Activated T-cell treated with anti-CD3 and anti-CD28 coated beads for 1 hour (primary cell): ENCODE measurements around the gene EMID1.
"Not testable (repeated sequence)": the region's sequence is repeated elsewhere in the genome, so short reads cannot be mapped to it uniquely, and the experiment has no call there.

Experiments used
- DNase-seq: peaks from one replicate; pipeline ENCODE4 v3.0.0-alpha.2; 2020; ENCODE audit warnings: low read depth

EMID1 gene

DNA sequence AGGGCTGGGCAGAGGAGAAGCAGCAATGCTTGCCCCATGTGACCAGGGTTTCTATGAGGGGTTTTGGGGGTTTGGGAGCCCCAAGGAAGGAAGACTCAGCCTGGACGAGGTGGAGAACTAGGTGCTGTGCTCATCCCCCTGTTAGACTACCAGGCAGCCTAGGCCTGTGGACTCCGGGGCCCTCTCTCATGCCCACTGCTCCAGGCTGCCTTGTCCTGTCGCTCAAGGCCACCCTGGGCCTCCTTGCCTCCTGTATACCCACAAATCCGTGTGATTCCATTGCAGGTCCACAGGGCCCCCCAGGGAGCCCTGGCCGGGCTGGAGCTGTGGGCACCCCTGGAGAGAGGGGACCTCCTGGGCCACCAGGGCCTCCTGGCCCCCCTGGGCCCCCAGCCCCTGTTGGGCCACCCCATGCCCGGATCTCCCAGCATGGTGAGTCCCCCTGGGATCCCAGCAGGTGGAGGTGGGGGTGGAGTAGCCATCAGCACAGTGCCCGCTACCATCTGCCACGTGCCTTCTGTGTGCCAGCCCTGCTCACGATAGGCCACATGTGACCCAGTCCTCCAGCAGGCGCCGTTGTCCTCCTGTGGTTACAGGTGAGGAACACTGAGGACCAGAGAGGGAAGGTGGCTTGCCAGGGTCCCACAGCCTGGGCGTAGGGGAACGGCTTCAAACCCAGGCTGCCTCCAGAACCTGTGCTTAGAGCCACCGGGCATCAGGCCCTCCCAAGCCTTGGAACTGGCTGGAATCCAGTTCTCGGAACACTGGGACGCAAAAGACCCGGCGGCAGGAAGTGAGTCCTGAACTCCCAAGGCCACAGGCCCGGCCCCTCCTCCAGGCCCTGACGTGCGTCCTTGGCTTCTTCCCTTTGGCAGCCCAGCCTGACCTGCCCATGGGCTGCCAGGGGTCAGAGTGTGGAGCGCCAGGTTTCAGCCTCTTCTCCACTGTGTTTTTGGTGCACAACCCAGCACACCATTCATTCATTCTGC, 26.6 kb downstream of the EMID1 start:
- DNase-seq: no peak

DNA sequence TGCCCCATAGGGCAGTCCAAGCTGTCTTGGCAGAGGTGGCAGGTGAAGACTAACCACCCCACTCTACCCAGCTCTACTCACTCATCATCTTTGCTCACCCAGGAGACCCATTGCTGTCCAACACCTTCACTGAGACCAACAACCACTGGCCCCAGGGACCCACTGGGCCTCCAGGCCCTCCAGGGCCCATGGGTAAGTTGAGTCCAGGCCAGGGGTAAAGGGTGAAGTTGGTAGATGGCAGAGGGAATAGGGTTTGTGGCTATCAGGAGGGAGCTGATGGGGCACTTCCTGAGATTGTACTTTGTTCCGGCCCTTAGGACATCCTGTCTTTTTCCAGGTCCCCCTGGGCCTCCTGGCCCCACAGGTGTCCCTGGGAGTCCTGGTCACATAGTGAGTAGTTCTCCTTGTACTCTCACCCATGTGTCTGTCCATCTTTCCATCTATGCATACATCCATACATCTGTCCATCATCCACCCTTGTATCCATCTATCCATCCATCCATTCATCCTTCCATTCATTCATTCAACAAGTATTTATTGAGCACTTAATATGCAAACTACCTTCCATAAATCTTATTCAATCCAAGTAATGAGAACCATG, 27.7 kb downstream of the EMID1 start:
- no peak for DNase-seq

DNA sequence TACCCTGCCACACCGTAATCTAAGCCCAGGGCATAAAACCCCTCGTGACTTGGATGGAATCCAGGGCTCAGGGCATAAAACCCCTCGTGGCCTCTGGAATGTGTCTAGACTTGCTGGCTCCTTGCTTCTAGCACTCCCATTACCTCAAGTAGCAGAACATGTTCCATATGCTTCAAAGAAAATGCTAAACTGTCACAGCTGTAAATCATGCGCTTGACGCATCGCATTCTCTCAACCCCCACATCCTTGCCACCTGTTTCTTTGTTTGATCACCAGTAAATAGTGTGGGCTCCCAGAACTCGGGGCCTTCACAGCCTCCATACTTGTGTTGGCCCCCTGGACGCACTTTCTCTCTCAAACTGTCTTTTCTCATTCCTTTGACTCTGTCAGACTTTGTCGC, 34.8 kb downstream of the EMID1 start:
- not testable (repeated sequence) for DNase-seq

DNA sequence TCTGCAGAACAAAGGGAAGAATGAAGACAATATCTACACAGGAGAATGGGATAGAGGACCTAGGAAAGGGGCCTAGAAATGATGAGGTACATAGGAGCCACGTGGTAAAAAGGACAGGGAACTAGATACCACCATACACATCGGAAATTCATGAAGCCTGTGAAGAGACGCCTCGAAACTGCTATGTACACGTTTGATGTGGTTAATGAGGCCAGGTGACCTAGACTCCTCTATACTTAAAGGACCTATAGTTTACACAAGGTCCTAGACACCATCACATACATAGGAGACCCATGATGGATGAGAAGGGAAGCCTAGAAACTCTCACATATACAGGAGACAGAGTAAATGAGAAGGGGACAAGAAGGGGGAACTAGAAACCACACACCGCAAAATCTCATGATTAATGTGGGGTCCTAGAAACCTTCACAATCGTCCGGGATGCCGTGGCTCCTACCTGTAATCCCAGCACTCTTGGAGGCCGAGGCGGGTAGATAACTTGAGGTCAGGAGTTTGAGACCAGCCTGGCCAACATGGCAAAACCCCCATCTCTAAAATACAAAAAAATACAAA, 38.3 kb downstream of the EMID1 start:
- DNase-seq: no peak

DNA sequence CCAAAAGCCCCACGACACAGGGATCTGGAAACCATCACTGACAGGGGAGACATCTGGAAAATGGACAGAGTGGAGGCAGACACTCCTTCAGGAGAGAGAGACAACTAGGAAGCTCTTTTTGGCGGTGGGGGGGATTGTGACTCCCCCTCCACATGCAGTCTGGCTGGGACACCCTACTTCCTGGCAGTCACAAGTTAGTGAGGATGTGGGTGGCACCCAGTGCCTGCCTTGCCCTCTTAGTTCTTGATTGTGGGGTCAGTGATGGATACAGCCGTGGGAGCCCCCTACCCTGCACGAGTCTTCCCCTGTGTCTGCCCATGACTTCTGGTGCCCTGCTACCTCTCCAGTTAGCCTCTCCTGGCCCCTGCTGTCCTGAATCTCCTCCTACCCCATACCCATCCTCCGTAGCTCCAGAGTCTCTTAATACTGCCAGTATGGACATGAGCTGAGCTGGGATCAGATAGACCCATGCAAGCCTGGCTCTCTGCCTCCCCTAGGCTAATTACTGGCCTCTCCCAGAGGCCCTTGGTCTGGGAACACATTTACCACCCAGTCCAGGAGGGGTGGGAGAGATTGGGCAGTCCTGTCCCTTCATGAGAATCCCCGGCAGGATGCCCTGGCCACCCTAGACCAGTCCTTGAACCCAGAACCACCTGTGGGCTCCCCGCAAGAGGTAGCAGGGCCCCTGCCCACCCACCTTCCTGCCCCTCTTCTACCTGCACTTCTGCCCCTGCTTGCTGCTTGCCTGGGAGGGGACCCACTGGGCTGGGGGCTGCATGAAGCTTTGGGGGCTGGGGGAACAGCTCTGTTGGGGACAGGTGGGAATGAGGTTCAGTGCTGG, 39.3 kb downstream of the EMID1 start:
- no peak for DNase-seq

DNA sequence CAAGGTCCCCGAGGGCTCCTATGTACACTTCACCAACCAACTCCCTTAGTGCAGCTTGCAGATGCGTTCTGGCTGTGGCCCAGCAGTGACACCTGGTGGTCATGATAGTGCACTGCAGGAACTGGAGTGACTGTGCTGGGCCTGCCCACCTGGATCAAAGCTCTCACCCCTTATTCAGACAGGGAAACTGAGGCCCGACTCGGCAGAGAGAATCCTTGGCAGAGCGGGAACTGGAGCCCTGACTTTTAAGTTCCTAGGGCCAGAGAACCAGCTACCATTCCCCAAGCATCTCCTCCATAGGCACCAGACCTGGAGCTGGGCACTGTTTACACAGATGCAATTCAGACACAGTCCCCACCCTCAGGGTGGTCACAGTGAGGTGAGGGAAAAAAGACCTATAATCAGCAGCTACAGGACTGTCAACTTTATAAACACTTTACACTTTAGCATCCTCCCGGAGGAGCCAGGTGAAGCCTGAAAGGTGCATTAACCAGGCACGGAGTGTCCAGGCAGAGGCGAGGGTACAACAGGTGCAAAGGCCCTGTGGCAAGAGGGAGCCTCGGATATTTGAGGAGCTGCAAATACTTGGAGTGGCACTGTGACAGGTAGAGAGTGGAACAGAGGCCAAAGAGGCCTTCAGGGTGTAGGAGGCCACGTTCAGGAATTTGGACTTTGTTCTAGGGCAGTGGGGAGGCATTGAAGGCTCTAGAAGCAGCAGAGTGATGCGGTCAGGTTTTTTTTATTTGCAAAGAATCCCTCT, 40.1 kb downstream of the EMID1 start:
- peak; percentile 57 for DNase-seq

DNA sequence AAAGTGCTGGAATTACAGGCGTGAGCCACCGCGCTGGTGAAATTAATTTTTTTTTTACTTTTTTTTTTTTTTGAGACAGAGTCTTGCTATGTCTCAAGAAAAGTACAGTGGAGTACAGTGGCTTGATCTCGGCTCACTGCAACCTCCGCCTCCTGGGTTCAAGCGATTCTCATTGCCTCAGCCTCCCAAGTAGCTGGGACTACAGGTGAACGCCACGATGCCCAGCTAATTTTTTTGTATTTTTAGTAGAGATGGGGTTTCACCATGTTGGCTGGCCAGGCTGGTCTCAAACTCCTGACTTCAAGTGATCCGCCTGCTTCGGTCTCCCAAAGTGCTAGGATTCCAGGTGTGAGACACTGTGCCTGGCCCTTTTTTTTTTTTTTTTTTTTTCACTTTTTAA, 42.2 kb downstream of the EMID1 start:
- not testable (repeated sequence) for DNase-seq

DNA sequence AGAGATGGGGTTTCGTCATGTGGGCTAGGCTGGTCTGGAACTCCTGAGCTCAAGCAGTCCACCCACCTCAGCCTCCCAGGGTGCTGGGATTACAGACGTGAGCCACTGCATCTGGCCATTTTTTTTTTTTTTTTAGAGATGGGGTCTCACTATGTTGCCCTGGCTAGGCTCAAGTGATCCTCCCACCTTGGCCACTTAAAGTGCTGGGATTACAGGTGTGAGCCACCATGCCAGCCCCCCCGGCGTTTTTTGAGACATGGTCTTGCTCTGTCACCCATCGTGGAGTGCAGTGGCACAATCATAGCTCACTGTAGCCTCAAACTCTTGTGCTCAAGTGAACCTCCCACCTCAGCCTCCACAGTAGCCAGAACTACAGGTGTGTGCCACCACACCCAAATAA, 45.6 kb downstream of the EMID1 start:
- DNase-seq: no peak

DNA sequence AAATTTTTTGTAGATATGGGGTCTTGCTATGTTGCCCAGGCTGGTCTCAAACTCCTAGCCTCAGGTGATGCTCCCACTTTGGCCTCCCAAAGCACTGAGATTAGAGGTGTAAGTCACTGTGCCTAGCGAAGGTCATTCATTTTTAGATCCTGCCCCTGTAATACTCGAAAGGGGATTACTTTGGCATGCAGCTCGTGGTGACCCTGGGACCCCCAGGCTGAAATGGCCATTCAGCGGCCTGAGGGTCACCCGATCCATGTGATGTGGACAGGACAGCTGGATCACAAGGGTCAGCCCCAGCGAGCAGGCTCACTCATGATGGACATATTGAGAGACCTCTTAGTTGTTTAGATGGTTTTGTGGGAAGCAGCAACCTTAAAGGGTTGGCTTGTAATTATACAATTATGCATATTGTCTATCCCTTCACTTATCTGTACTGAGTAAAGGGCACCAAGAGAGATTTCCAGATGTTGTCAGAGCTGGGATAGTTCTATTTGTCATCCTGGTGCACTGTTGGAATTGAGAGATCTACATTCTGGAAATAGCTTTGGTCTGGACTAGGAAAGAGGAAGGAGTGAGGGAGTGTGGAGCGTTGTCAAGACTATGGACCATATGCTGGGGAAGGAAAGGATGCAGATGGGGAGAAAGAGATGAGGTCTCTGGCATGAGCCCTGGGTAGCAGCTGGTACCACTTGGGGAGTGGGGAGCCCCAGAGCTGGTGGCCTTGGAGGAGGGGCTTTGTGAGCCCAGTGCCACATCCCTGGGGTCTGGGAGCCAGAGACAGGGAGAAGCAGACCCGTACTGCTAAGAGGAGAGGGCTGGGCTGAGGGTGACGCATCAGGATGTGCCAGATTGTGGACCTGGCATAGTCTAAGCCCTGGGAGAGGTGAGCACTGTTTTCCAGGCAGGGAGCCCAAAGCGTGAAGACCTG, 46.5 kb downstream of the EMID1 start:
- no peak for DNase-seq

DNA sequence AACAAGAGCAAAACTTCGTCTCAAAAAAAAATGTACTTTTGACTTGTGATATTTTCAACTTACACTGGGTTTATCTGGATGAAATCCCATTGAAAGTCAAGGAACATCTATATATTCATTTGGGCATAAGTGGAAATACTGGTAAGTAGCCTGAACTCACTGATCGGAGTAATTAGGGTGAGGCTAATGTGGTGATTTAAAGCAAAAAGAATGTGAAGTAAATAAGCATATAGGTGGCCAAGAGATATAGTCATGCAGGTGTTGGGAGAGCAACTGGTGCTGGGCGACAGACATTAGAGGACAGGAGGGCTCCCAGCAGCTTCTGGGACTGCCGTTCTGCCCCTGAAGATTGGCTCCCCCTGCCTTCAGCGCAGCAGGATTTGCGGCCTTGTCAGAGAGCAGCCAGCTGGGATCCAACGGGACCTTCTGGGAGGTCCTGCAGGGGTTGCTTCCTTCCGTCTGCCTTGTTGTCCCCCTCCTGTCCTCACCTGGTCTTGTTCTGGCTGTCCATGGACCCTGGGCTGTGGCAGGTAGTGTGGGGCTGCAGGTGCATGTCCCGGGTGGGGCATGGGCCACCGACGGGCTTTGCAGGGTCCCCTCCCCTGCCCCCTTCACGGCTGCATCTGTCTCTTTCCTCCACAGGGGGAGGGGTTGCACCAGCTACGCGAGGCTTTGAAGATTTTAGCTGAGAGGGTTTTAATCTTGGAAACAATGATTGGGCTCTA, 48.0 kb downstream of the EMID1 start:
- DNase-seq: no peak

DNA sequence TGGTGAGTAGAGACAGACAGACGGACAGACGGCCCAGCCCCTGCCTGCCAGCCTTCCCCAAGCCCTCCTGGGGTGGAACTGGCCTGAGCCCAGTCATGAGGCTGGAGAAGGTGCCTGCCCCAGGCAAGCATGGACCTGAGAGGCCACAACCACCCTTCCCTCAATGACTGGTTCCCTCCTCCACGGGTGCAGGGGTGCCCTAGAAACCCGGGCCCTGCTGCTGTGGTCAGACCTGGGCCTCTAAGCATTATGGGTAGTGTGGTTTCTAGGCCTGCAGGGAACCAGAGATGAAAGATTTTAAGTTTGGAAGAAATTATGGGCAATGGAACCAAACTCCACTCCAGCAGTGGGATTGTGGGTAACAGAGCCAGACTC, 48.6 kb downstream of the EMID1 start:
- no peak for DNase-seq

DNA sequence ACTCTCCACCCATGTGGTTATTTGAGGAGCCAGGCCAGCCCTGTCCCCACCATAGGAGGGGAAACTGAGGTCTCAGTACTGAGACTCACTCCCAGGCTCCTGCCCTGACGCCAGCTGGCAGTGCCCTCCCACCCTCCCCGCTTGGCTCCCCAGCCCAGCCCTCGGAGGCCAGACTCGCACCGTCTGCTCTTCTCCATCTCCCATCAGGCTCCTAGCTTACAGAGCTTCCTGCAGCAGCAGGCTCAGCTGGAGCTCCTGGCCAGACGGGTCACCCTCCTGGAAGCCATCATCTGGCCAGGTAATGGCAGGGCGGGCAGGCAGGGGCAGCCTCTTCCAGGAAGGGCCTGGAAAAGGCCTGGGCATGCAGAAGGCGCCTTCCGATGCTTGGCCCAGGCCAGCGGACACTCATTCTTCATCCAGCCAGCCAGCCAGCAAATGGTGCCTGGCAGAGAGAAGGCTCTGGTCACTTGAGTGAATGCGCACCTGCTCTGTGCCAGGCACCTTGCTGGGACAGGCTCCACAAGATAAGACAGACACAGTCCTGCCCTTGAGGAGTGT, 49.4 kb downstream of the EMID1 start:
- DNase-seq: no peak

DNA sequence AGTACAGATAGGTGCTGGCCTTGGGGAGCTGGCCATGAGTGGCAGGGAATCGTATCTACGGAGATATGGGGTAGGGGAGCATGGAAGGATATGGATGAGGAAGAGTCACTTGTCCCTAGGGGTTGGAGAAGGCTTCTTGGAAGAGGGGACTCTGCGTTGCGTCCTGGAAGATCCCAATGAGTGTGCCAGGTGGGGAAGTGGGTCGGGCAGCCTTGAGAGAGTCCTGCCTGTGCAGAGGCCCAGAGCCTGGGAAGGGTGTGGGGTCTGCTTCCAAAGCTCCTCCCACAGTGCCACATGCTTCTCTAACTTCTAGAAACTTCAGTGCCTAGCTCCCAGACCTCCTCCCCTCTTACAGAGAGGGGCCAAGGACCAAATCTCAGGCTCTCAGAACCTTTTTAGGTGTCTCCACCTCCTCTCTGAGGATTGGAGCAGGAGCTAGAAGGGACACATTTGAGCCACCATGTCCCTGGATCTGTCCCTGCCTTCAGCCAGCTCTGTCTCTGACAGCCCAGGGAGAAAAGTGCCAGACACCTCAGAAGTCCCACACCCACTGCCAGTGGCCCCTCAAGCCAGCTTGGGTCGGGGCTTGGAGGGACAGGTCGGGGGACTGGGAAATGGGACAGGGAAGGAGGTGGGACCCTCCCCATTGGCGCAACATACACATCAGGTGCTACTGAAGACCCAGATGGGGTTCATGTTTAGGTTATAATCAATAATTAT, 51.1 kb downstream of the EMID1 start:
- DNase-seq: no peak

DNA sequence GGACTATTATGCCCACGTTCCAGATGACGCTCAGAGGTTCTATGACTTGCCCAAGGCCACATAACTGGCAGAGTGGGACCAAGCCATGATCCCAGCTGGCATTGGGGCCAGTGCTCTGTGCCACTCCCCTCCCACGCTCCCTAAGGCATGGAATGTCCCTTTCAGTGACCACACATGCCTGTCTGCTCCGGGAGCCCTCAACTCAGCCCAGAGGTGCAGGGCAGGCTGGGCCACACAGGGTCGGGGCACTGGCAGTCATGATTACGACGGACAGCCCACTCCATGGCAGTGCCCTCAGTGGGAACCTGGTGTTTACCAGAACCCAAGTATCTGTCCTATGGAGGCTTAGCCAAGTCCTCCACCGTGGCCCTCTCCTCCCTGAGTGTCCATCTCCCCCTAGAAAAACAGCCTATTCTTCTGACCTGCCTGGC, 52.1 kb downstream of the EMID1 start:
- no peak for DNase-seq

DNA sequence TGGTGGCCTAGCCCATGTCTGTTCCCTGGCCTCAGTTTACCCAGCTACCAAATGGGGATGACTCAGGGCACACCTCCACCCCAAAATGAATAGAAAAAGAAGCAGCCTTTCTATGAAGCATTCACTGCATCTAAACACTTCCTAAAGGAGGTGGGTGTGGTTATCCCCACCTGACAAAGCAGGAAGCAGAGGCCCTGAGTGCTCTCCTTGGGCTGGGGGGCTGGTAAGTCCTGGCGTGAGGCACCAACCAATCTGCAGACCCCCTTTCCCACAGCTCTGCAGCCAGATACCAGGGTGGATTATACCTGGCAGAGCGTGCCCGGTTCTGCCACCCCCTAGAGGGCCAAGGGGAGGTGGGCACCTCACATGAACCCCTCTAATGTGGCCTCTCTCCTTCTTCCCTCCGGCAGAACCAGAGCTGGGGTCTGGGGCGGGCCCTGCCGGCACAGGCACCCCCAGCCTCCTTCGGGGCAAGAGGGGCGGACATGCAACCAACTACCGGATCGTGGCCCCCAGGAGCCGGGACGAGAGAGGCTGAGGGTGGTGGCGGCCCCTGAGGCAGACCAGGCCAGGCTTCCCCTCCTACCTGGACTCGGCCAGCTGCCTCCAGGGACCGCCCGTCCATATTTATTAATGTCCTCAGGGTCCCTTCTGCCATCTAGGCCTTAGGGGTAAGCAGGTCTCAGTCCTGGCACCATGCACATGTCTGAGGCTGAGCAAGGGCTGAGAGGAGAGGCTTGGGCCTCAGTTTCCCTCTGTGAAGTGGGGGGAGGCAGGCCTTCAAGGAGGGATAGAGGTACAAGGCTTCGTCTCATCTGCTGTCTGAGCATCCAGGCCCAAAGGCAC, 52.9 kb downstream of the EMID1 start:
- no peak for DNase-seq

DNA sequence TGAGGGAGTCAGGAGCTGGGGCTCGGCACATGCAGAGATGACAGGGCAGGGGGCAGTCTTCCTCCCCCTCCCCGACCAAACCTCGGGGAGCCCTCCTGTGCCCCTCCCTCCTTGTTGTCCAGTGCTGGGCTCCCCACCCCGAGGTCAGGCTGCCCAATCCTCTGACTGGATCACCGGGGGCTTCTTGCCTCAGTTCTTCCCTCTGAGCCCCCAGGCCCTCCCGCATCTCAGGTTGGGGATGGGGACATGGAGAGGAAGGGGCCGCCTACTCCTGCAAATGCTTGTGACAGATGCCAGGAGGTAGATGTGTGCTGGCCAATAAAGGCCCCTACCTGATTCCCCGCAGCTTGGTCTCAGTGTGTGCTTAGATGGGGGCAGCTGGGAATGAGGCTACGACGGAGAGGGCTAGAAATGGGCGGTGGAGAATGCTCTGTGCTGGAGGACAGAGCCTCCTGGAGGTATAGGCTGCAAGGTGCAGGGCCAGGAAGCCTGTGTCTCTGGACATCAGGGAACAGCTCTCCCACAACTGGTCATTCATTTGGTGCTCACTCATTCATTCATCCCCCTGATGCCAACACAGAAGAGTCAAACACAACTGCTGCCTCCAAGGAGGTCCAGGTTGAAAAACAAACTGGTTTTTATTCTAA, 53.7 kb downstream of the EMID1 start:
- DNase-seq: no peak

DNA sequence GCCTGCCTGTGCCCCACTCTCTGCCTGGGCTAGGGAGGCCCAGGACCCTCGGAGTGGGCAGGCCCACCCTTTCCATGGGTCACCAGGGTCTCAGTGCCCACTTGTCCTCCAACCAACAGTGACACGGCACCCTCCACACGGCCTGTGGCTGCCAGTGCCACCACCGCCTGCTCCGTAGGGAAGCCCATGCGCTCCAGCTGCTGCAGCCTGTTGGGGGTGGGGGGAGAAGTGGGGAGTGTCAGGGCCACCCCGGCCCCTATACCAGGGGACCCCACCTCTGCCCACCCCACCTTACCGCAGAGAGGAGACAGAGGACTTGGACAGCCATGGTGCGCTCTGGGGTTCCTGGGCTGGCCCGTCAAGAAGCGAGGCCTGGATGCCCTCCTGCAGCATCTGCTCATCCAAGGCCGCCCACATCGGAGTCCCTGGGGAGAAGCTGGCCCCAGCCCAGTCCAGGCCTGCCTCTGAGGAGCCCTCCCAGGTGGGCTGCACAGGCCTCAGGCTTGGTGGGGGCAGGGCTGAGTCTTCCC, 54.4 kb downstream of the EMID1 start:
- no peak for DNase-seq
